Fibroblast of lung (primary cell): ENCODE data around the gene SAFB2. TPM values are rescaled to one million over a fixed set of nuclear protein-coding genes. Genes with fewer than 3 reads are reported as not detected.

ENCODE experiments used
- DNase-seq, 2 donors: peaks; one replicate each; pipeline versions ENCODE4 v3.0.0 to v3.0.0-alpha.2; 2010; ENCODE audit warnings: low read depth in 2 of 2
- H2AFZ ChIP-seq: 2 replicates; pipeline ENCODE4 v1.5.1; 2012; ENCODE audit warnings: low read length, control low read depth, inconsistent platforms
- H3K27ac ChIP-seq: 2 replicates; pipeline ENCODE4 v1.5.1; 2011; ENCODE audit warnings: low read length, control low read depth; ENCODE audit not compliant: insufficient read depth
- H3K27me3 ChIP-seq: 2 replicates; pipeline ENCODE4 v1.5.1; 2011; ENCODE audit warnings: mild to moderate bottlenecking, low read length; ENCODE audit not compliant: control insufficient read depth, insufficient read depth
- H3K36me3 ChIP-seq: 2 replicates; pipeline ENCODE4 v1.5.1; 2011; ENCODE audit warnings: low read length; ENCODE audit not compliant: control insufficient read depth, insufficient read depth
- H3K4me1 ChIP-seq: 2 replicates; pipeline ENCODE4 v1.5.1; 2011; ENCODE audit warnings: low read length; ENCODE audit not compliant: control insufficient read depth, insufficient read depth; ENCODE audit errors: extremely low read depth
- H3K4me2 ChIP-seq: 2 replicates; pipeline ENCODE4 v1.5.1; 2011; ENCODE audit warnings: low read length, control low read depth; ENCODE audit not compliant: insufficient read depth; ENCODE audit errors: extremely low read depth
- H3K4me3 ChIP-seq, 4 experiments: fragments of 200-600 bp in 1 of 4; sonication (generic) in 1 of 4; replicated peaks in 1 of 4; 2 replicates each; pipeline ENCODE4 v1.5.1; 2011 to 2016; ENCODE audit warnings: low read length in 4 of 4, low read depth in 3 of 4, mild to moderate bottlenecking in 3 of 4, control low read depth in 2 of 4, inconsistent platforms in 1 of 4, mixed read lengths in 1 of 4; ENCODE audit not compliant: insufficient read depth in 1 of 4; ENCODE audit errors: control extremely low read depth in 1 of 4
- H3K79me2 ChIP-seq: 2 replicates; pipeline ENCODE4 v1.5.1; 2012; ENCODE audit warnings: mild to moderate bottlenecking, low read length, inconsistent platforms; ENCODE audit not compliant: control insufficient read depth, insufficient read depth
- H3K9ac ChIP-seq: 2 replicates; pipeline ENCODE4 v1.5.1; 2011; ENCODE audit warnings: mild to moderate bottlenecking, low read length, control low read depth; ENCODE audit not compliant: insufficient read depth
- H3K9me3 ChIP-seq: 2 replicates; pipeline ENCODE4 v1.5.1; 2012; ENCODE audit warnings: low read depth, low read length; ENCODE audit not compliant: control insufficient read depth, insufficient read depth
- H4K20me1 ChIP-seq: 2 replicates; pipeline ENCODE4 v1.5.1; 2011; ENCODE audit warnings: low read length; ENCODE audit not compliant: control insufficient read depth, insufficient read depth; ENCODE audit errors: extremely low read depth
- CTCF ChIP-seq, 2 donors: IDR thresholded peaks in 1 of 2; conservative IDR thresholded peaks in 1 of 2; 1 replicate in 1 of 2; 2 replicates in 1 of 2; pipeline ENCODE4 v1.5.1; 2011 to 2012; ENCODE audit warnings: low read length in 2 of 2, control low read depth in 1 of 2, inconsistent platforms in 1 of 2, low read depth in 1 of 2, mild to moderate bottlenecking in 1 of 2
- EZH2 ChIP-seq: IDR thresholded peaks from 2 replicates; pipeline ENCODE4 v1.5.1; 2012; ENCODE audit warnings: low read length, control low read depth, mild to moderate bottlenecking; ENCODE audit errors: missing control alignments
- polyA plus RNA-seq, 2 donors: library from polyadenylated mRNA; depleted of rRNA in 1 of 2; stranded (reverse) in 1 of 2; unstranded in 1 of 2; fragments of >200 nt; gene quantifications; 2 replicates each; pipeline ENCODE4 v1.2.1, GENCODE V29; 2011 to 2012; ENCODE audit warnings: missing spikeins in 1 of 2
- total RNA-seq: library from RNA; depleted of rRNA; stranded (reverse); fragments of >200 nt; gene quantifications from 2 replicates; pipeline ENCODE4 v1.2.1, GENCODE V29; 2014

Gene SAFB2
- total and polyA plus RNA-seq, 2 donors (not counting 1 experiment from before 2014, with no cell fraction given), result 16.9 to 35.8 TPM

GRCh38 chr19:5537870-5538269 lies 84.7 kb downstream of the SAFB2 start:
- Histone ChIP-seq H3K4me2 (no peak overlapping the region), H3K27me3 (no peaks in the 10 kb centered on the region), H3K4me3 (no peak overlapping the region), H3K9ac (no peak overlapping the region), H3K36me3 (no peaks in the 10 kb centered on the region), H3K9me3 (no peaks in the 10 kb centered on the region), H3K4me1 (no peaks in the 10 kb centered on the region), H2AFZ (no peak overlapping the region), H3K27ac (no peak overlapping the region), H4K20me1 (no peaks in the 10 kb centered on the region), H3K79me2 (no peaks in the 10 kb centered on the region)
- TF ChIP-seq EZH2 (no peak), CTCF (conservative IDR thresholded peaks at IDR 0.05 in 1 of 2, IDR thresholded peaks at IDR 0.05 in 1 of 2; ENCODE audit: low read depth in 1 of 2, low read length in 2 of 2) (no peak)
- DNase-seq, result no peak

Other genes starting within 250 kb of the SAFB2 start
- gene ZNRF4, start 167.4 kb downstream of the SAFB2 start, total RNA-seq, result not detected in 2 replicates
- gene ZNRF4, start 167.4 kb downstream of the SAFB2 start, polyA plus RNA-seq, result not detected in 2 replicates
- under 0.01 and 0.17 TPM in 2 replicates for gene TINCR, start 54.8 kb downstream of the SAFB2 start, total RNA-seq
- gene TINCR, start 54.8 kb downstream of the SAFB2 start, polyA plus RNA-seq, result 0.02 and 0.06 TPM in 2 replicates
- gene SAFB, start 307 bp upstream of the SAFB2 start, total RNA-seq, result 48.5 and 51.0 TPM in 2 replicates
- 28.0 and 34.3 TPM in 2 replicates for gene SAFB, start 307 bp upstream of the SAFB2 start, polyA plus RNA-seq
- 29.3 and 73.5 TPM in 2 replicates for gene MICOS13, start 57.7 kb upstream of the SAFB2 start, total RNA-seq
- 20.7 and 20.8 TPM in 2 replicates for gene MICOS13, start 57.7 kb upstream of the SAFB2 start, polyA plus RNA-seq
- 11.0 and 13.0 TPM in 2 replicates for gene HSD11B1L, start 58.3 kb upstream of the SAFB2 start, total RNA-seq
- gene HSD11B1L, start 58.3 kb upstream of the SAFB2 start, polyA plus RNA-seq, result 3.1 and 5.1 TPM in 2 replicates
- gene RPL36, start 67.5 kb upstream of the SAFB2 start, total RNA-seq, result 634 and 864 TPM in 2 replicates
- 341 and 394 TPM in 2 replicates for gene RPL36, start 67.5 kb upstream of the SAFB2 start, polyA plus RNA-seq
- 149 and 172 TPM in 2 replicates for gene LONP1, start 97.4 kb upstream of the SAFB2 start, total RNA-seq
- 29.8 and 37.3 TPM in 2 replicates for gene LONP1, start 97.4 kb upstream of the SAFB2 start, polyA plus RNA-seq
- gene CATSPERD, start 97.9 kb upstream of the SAFB2 start, total RNA-seq, result not detected in 2 replicates
- gene CATSPERD, start 97.9 kb upstream of the SAFB2 start, polyA plus RNA-seq, result not detected in 2 replicates
- gene PRR22, start 162.0 kb upstream of the SAFB2 start, total RNA-seq, result 0.17 and 0.26 TPM in 2 replicates
- 0.15 and 0.23 TPM in 2 replicates for gene PRR22, start 162.0 kb upstream of the SAFB2 start, polyA plus RNA-seq
- gene DUS3L, start 168.4 kb upstream of the SAFB2 start, total RNA-seq, result 18.7 and 20.5 TPM in 2 replicates
- gene DUS3L, start 168.4 kb upstream of the SAFB2 start, polyA plus RNA-seq, result 8.8 and 14.4 TPM in 2 replicates
- gene NRTN, start 182.3 kb upstream of the SAFB2 start, total RNA-seq, result 0.50 and 0.51 TPM in 2 replicates
- 0.07 and 0.11 TPM in 2 replicates for gene NRTN, start 182.3 kb upstream of the SAFB2 start, polyA plus RNA-seq
- not detected in 2 replicates for gene FUT6, start 216.9 kb upstream of the SAFB2 start, total RNA-seq
- not detected in 2 replicates for gene FUT6, start 216.9 kb upstream of the SAFB2 start, polyA plus RNA-seq
- gene FUT3, start 228.7 kb upstream of the SAFB2 start, total RNA-seq, result not detected in 2 replicates
- gene FUT3, start 228.7 kb upstream of the SAFB2 start, polyA plus RNA-seq, result not detected in 2 replicates
- gene FUT5, start 247.8 kb upstream of the SAFB2 start, total RNA-seq, result not detected in 2 replicates
- not detected in 2 replicates for gene FUT5, start 247.8 kb upstream of the SAFB2 start, polyA plus RNA-seq